Measurements from ENCODE around the gene EFCAB14.
"Not testable (repeated sequence)": the region's sequence is repeated elsewhere in the genome, so short reads cannot be mapped to it uniquely, and the experiment has no call there.

Gene EFCAB14

GRCh38 chr1:46757956-46758528, 39.1 kb upstream of the EFCAB14 start:
- no peak for DNase-seq (ENCODE audit: extremely low read depth, low read depth)
- TF ChIP-seq, protein P1, sequence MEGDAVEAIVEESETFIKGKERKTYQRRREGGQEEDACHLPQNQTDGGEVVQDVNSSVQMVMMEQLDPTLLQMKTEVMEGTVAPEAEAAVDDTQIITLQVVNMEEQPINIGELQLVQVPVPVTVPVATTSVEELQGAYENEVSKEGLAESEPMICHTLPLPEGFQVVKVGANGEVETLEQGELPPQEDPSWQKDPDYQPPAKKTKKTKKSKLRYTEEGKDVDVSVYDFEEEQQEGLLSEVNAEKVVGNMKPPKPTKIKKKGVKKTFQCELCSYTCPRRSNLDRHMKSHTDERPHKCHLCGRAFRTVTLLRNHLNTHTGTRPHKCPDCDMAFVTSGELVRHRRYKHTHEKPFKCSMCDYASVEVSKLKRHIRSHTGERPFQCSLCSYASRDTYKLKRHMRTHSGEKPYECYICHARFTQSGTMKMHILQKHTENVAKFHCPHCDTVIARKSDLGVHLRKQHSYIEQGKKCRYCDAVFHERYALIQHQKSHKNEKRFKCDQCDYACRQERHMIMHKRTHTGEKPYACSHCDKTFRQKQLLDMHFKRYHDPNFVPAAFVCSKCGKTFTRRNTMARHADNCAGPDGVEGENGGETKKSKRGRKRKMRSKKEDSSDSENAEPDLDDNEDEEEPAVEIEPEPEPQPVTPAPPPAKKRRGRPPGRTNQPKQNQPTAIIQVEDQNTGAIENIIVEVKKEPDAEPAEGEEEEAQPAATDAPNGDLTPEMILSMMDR (IDR thresholded peaks at IDR 0.05; ENCODE audit: low read depth, low read length, missing control alignments), result no peak
- no peak overlapping the region for H3K4me3 ChIP-seq (replicated peaks; ENCODE audit: low read depth, low read length)

DNA sequence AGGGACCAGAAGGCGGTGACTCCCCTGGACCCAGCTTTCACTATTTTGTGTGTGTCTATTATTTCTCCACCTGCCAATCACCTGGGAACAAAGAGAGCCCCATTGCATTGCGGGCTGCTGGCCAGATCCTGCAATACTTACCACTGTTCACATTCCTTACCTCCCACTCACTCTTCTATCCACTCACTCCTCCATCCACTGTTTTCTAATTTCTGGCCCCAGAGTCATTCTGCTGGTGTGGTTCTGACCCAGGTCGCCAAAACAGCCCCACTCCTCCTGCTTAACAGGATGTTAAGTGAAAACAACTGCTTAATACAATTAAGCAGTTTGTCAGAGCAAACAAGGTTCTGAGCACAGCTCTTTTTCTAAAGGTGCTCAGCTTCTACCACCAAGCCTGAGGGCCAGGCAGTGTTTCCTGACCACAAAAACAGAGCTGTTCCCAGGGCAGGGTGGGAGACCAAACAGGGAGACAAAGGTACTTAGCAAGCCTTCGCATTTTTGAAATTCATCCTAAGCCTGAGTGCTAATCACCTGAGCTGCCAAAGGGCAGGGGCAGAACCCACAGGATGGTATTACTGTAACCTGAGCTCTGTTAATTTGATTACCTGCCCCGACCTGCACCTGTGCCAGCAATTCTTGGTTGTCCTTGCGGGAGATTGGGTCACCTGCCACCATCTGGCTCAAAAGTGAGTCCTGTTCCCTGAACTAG, 38.5 kb upstream of the EFCAB14 start:
- H3K4me3 ChIP-seq (replicated peaks; ENCODE audit: low read depth, low read length), result no peak overlapping the region
- TF ChIP-seq, protein P1 (IDR thresholded peaks at IDR 0.05; ENCODE audit: low read depth, low read length, missing control alignments), result no peak
- DNase-seq (ENCODE audit: extremely low read depth, low read depth), result no peak

GRCh38 chr1:46755121-46755520, 36.2 kb upstream of the EFCAB14 start:
- no peak for DNase-seq (ENCODE audit: extremely low read depth, low read depth)
- TF ChIP-seq, protein P1 (IDR thresholded peaks at IDR 0.05; ENCODE audit: low read depth, low read length, missing control alignments), result no peak
- no peak overlapping the region for H3K4me3 ChIP-seq (replicated peaks; ENCODE audit: low read depth, low read length)

GRCh38 chr1:46754707-46755106, 35.8 kb upstream of the EFCAB14 start:
- not testable (repeated sequence) for DNase-seq (ENCODE audit: extremely low read depth, low read depth); H3K4me3 ChIP-seq (replicated peaks; ENCODE audit: low read depth, low read length)

DNA sequence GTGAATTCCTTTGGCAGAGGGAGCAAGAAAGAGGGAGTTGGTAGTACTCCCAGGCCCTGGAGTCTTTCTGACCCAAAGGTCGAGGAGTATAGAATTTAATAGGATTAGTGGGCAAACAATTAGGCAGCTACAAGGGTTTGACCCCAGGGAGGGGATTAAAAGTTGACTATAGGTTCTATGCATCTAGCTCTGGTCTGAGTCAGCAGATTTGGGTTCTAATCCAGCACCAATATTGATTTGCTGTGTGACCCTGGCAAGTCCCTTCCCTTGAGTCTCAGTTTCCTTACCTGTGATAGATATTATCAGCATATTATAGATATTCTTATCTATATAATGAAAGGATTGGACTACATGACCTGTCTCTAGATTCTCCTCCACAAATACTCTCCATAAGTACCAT, 35.1 kb upstream of the EFCAB14 start:
- H3K4me3 ChIP-seq (replicated peaks; ENCODE audit: low read depth, low read length), result no peak overlapping the region
- no peak for DNase-seq (ENCODE audit: extremely low read depth, low read depth)
- TF ChIP-seq, protein P1 (IDR thresholded peaks at IDR 0.05; ENCODE audit: low read depth, low read length, missing control alignments), result no peak

GRCh38 chr1:46749921-46750404, 31.0 kb upstream of the EFCAB14 start:
- H3K4me3 ChIP-seq (replicated peaks; ENCODE audit: low read depth, low read length), result no peak overlapping the region
- TF ChIP-seq, protein P1 (IDR thresholded peaks at IDR 0.05; ENCODE audit: low read depth, low read length, missing control alignments), result no peak

GRCh38 chr1:46749404-46749803, 30.5 kb upstream of the EFCAB14 start:
- DNase-seq (ENCODE audit: extremely low read depth, low read depth), result no peak
- no peak overlapping the region for H3K4me3 ChIP-seq (replicated peaks; ENCODE audit: low read depth, low read length)
- TF ChIP-seq, protein P1 (IDR thresholded peaks at IDR 0.05; ENCODE audit: low read depth, low read length, missing control alignments), result no peak

More at GRCh38 chr1:46749921-46750404, 31.0 kb upstream of the EFCAB14 start:
- no peak for DNase-seq (ENCODE audit: extremely low read depth, low read depth)
